HG02884 (cell line): ENCODE data around the gene AGL.
"Not testable (repeated sequence)": the region's sequence is repeated elsewhere in the genome, so short reads cannot be mapped to it uniquely, and the experiment has no call there.

Experiments used
- ATAC-seq: cut with Tn5 transposase; IDR thresholded peaks from one replicate; pipeline ENCODE4 v1.9.1; 2021; ENCODE audit warnings: mild to moderate bottlenecking, moderate library complexity; ENCODE audit not compliant: unreplicated experiment

AGL gene

DNA sequence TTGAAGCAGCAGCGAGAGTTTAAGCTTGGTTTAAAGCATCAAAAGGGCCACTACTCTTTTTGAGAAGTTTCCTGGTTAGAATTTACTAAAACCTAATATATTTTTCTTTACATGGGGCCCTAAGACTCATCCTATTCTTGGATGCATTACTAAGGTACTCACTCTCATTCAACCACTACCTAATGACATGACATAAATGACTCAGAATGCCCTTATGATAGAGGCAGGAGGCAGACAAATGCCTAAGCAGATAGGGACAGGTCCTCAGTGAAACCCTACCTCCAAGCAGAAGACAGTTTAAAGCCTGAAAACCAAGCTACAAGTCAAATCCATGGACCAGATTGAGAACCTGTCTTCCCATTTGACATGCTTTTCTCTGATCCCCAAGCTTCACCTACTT is 85.4 kb downstream of the AGL start:
- no peak for ATAC-seq

DNA sequence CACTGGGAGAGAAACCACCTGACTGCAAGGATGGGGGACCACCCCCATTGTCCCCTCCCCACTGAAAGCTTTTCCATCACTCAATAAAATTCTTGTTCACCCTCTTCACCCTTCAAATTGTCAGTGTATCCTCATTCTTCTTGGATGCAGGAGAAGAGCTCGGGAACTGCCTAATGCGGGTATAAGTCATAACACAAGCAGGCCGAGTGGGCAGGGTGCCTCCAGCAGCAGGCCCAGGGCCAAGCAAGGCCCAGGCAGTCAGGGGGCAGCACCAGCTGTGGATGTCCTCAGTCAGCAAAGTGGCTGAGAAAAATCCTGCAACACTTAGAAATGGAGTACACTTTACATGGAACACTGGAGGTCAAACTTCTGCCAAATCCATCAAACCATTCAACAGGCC is 85.9 kb downstream of the AGL start:
- ATAC-seq = no peak

DNA sequence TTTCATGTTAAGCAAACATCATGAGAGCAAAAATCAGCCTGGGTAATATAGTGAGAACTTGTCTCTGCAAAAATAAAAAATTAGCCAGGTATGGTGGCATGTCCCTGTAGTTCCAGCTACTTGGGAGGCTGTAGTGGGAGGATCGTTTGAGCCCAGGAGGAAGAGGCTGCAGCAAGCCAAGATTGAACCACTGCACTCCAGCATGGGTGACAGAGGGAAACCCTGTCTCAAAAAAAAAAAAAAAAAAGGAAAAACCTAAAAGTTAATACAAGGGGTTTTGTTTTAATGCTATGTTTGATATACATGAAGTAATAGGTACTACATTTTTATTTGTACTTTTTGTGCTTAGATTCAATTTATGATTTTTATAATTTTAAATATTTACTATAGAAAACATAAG is 92.6 kb downstream of the AGL start:
- no peak for ATAC-seq

DNA sequence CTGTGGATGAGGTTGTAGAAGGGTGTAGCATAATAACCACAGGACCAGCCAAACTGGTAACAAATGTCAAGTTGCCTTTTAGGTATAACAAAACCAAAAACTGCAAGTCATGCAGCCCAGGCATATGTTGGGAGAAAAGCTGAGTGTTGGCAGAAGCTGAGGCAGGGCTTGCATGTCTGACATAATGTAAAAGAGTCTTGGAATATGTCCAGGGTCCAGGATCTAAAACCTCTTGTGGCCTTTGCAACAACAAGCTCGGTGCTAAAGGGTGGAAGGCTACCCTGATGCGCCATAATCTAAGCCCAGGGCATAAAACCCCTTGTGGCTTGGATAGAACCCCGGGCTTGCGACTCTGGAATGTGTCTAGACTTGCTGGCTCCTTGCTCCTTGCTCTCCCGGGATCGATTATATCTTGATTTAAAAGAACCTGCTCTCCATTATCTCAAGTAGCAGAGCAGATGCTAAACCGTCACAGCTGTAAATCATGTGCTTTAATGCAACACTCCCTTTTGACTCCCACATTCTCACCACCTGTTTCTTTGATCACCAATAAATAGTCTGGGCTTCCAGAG is 93.1 kb downstream of the AGL start:
- no peak for ATAC-seq

DNA sequence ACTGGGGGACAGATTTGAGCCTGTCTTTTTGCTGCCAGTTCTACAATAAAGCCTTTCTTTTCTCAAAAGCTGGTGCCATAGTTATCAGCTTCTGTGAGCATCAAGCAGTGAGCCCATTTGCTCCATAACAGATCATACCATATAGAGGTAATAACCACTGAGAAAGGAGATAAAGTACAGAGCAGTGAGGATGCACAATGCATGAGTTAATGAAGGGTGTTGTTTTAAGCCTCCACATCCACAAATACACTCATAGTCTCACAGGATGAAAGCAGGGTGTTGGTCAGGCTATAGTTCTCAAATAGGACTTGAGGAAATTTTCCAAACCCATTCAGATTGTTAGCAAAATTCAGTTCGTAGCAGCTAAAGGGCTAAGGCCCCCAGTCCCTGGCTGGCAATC is 94.0 kb downstream of the AGL start:
- ATAC-seq = no peak

DNA sequence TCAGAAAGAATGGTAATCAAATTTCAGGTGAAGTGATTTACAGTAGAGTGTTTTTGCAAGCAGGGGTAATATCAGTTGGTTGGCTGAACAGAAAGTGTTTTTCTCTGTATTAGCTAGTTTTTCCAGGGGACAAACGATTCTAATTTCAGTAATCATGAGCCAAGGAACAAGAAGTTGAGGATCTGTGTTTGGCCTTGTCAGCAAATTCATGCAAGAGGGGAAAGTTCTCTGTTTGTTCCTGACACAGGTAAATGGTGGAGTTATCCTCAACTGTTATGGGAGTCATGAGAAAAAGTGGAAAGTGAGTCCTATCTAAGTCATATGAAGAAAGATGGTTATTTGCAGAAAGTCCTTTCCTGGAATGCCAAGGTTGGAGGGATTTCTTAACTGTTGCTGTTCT is 95.0 kb downstream of the AGL start:
- ATAC-seq = no peak

DNA sequence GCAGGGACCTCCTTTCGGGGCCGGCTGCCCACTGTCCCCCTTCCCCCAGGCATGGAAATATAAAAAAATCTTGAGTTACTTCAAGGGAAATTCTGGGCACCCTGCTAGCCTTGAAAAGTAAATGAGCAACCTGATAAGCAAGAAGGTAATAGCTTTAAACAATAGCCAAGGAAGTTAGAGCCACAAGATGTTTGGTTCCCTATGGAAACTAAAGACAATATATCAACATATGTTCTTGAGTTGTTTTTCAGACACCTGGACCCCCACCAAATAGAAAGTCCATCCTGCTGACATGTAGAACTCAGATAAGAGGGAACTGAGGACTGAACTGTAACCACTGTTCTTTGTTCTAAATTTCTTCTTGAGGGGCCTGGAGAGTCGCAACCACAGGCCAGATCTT is 100.3 kb downstream of the AGL start:
- ATAC-seq = no peak

DNA sequence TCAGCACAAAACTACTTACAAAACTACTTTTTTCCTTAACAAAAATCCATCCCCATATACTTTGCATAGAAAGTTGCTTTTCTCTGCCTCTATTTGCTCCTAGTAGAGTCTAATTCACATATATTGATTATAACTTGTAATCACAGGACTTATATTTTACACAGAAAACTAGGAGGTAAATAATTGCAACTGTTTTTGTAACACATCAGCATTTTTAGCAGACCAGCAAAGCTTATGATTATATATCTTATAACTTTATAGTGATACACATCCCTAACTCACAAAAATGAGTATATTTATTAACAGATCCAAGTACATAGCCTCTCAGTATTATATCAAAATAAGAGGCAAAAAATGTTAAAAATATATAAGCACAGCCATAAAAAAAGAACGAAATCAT is 102.4 kb downstream of the AGL start:
- no peak for ATAC-seq

DNA sequence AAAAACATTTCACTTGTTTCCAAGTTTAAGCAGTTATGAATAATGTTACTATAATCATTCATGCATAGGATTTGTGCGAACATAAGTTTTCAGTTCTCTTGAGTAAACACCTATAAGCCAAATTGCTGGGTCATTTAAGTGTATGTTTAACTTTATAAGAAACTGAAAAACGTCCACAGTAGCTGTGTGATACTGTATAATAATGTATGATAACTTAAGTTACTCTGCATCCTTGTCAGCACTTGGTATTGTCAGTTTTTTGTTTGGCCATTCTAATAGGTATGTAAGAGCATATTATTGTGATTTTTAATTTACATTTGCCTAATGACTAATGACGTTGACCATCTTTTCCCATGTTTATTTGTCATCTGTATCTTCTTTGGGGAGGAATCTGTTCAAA is 105.2 kb downstream of the AGL start:
- no peak for ATAC-seq

DNA sequence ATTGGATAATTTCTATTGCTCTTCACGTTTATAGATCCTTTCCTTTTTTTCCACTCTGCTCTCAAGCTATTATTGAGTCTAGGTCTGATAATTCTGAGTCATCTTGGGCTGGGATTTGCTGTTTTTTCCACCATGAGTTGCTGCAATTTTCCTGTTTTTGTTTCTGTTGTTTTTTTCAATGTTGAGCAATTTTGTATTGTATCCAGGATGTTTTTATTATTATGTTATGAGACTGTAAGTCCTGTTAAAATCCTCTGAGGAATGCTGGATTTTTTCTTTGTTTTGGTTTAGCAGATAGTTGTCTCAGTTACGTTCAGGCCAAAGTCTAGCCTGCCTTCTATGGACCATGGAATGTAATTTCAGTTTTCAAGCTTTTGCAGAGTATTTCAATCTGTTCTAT is 106.6 kb downstream of the AGL start:
- ATAC-seq = no peak

DNA sequence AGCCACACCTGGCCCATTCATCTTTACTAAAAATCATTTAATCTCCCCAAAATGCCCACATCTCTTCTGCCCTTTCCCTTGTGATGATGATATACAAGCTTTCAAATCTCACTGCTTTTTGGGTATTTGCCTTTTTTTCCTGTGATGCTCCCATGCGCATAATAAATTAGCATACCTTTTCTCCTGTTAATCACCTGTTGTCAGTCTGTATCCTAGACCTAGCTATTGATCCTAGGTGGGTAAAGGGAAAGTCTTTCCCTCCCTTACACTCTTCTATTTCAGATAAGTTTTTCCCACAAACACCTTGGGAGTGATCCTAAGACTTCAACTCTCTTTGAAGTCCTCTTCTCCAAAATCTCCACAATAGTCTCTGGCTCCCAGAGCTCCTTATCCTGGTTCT is 107.7 kb downstream of the AGL start:
- ATAC-seq = no peak

DNA sequence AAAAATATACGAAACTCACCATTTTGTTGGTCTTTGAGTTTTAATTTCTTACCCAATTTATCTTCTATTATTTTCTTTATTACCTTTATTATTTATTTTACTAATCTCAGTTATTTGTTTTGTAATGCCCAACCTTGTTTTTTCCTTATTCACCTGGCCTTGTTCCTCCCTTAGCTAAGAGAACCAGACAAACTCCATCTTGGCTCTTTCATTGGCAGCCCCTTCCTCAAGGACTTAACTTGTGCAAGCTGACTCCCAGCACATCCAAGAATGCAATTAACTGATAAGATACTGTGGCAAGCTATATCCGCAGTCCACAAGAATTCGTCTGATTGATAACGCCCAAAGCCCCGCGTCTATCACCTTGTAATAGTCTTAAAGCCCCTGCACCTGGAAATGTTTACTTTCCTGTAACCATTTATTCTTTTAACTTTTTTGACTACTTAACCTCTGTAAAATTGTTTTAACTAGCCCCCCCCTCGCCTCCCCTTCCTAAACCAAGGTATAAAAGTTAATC is 109.1 kb downstream of the AGL start:
- ATAC-seq = not testable (repeated sequence)

DNA sequence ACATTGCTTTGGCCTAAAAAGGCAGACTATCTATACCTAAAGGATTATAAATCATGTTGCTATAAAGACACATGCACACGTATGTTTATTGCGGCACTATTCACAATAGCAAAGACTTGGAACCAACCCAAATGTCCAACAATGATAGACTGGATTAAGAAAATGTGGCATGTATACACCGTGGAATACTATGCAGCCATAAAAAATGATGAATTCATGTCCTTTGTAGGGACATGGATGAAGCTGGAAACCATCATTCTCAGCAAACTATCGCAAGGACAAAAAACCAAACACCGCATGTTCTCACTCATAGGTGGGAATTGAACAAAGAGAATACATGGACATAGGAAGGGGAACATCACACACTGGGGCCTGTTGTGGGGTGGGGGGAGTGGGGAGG is 110.1 kb downstream of the AGL start:
- ATAC-seq = not testable (repeated sequence)

DNA sequence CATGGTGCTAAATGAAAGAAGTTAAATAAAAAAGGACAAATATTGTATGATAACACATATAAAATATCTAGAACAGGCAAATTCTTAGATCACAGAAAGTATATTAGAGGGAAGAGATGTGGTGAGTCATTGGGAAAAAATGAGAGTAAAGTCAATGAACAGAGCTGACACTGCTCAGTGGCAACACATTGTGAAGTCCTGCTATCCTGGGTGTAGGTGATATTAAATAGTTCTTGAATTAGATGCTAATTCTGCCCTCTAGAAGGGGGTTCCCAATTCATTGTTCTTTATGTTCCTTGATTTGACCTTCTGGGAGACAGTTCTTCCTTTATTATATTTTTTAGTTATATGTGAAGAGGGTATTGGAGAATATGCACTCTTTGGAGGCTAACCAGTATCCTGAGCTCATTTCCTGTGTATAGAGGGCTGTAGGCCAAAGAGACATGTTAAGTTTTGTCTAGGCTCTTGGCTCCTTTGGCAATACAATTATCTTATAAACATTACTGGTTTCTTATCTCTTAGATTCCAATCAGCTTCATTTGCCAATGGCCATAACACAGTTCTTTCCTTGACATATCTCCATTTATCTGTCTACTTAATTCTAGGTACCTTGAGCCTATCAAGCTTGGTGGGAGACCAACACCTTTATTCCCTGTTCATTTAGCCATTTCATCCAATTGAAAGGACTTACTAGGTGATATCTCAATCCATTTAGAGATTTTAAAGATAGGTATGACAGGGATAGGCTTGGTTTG is 113.1 kb downstream of the AGL start:
- ATAC-seq = no peak

DNA sequence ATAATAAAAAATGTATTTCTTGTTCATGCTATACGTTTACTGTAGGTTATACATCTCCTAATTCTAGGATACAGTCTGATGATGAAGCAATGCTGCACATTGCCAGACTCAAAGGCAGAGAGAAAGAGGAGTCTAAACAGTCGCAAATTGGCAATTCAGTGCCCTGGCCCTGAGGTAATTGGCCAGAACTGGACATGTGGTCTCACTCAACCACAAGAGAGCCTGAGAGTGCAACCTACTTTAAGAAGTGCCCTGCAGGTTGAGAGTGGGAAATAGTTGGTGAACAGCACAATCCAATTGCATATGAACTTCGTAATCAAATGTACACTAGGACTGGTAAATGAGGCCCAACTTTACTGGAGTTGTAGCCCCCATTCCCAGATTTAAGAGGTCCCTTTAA is 114.6 kb downstream of the AGL start:
- ATAC-seq = no peak

DNA sequence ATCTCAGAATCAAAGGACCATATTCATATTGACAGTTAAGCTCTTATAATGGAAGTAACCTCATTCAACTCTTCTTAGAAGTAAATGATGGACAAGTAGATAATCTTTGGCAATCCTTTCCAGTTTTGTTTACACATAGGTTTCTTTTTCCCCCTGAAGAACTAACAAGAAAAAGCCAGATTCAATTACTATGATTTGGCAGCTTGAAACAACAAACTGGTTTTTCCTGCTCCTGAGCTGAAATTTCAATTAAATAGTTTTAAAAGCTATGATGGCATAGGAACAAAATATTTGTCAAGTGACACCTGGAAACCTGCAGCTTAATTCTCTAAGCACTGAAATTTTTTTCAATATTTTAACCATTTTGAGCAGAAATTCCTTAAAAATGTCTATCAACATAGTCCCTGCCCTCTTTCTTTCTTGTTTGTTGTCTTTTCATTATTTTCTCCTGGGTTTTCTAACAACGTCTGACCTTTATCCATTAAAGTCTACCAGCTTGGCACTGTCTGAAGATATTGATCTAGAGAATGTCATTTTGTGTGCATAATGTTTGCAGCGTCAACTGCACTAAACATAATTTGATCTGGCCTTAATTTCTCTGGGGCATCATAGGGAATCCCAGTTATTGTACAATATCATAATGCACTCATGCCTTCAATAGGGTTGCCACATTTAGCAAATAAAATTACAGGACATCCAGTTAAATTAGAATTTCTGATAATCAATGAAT is 115.7 kb downstream of the AGL start:
- no peak for ATAC-seq

DNA sequence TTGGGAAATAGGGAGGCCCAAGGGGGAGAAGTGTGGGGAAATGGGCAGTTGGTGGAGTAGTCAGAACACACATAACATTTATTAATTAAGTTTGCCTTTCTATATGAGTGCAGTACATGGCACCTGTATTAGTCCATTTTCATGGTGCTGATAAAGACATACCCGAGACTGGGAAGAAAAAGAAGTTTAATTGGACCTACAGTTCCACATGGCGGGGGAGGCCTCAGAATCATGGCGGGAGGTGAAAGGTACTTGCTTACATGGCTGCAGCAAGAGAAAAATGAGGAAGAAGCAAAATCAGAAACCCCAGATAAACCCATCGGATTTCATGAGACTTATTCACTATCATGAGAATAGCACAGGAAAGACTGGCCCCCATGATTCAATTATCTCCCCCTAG is 118.1 kb downstream of the AGL start:
- ATAC-seq = no peak

DNA sequence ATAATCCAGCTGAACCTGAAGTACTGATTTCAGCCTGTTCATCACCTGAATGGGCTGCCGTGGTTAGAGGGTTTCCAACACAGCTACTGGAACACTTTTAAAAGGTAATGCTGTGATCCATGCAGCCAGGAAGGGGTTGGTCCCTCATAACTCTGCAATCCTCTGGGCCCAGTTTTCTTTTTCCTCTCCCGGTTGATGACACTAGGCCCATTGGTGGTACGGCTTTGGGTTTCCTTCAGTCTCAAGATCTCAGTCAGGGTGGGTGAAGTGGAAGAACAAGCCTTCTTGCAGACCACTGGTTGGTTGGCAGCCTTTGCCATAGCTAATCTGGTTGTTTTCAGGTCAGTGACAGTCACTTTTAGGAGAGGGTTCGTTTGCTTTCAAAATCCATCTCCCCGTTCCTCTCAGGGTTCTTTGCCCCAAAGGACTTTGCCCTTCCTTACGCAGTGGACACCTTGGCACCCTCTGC is 119.1 kb downstream of the AGL start:
- peak; percentile 4 for ATAC-seq

DNA sequence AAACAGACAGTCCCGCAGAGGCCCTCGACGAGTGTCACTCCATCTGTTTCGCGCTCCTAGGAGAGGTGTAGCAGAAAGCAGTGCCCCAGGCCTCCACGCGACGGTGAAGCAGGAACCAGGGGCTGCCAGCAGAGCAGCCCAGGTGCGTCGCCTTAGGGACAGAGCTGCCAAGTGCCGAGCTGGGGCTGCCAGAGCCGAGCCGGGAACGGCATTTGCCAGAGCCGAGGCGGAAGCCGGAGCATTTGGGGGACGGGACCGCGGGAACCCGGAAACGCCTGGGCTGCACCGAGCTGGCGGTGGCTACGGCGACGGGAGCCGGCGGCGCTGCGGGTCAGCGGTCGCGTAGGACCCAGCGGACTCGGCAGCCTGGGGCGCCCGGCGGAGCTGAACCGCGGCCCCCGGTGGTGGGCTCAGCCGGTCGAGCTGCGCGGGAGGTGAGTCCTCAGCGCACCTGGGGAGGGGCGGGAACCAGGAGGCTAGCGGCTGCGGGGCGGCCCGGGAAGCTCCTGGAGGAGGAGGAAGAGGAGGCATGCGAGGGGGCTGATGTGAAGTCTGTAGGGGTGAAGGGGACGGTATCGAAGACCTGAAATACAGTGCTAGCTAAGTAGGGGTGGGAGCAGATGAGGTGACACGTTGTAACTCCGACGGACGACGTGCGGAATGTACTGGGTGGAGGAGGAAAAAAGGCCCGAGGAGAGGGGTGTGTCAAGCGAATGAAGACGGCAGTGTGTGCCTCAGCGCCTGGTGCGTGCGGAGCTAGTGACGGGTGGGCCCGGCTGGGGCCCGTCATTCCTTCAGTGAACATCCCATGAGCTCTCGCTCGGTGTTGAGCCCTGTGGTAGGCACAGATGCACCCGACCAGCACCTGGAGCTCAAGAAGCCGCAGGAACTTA is 119.8 kb downstream of the AGL start, which contains the start of gene SLC35A3:
Gene SLC35A3 (plus strand): TSS at position 268 of the 893 bp plus-strand sequence. CDS start 23,559 bp downstream, outside the sequence.
- ATAC-seq = peak; percentile 86

DNA sequence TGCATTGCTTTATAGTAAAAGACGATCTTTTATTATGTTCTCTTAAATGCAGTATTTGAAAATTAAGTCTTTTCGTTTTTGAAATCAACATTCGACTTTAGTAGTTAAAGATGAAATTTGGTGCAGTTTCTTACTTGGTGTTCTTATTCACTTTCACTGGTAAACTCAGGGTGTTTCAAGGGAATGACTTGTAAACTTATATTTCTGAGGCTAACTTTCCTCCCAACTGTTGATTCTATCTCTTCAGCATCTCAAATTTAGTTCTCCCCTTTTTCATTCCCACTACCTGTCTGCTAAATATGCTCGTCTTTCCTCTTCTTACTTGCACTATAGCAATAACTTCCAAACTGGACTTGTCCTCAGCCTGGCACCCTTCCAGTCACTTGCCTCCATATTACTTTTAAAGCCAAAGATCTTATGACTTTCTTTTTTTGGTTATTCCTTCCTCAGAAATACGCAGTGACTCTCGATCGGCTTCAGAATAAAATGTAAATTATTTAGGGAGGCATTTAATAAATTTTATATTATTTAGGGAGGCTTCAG is 120.6 kb downstream of the AGL start:
- no peak for ATAC-seq
